NCI-H2081 treated with DMSO at 0.1 percent for 48 hours (cell line): ENCODE measurements around the gene TTLL11.

Source experiments
- DNase-seq: peaks from one replicate; lab custom pipeline; 2025; lab: John Stamatoyannopoulos, UW

TTLL11 gene

DNA sequence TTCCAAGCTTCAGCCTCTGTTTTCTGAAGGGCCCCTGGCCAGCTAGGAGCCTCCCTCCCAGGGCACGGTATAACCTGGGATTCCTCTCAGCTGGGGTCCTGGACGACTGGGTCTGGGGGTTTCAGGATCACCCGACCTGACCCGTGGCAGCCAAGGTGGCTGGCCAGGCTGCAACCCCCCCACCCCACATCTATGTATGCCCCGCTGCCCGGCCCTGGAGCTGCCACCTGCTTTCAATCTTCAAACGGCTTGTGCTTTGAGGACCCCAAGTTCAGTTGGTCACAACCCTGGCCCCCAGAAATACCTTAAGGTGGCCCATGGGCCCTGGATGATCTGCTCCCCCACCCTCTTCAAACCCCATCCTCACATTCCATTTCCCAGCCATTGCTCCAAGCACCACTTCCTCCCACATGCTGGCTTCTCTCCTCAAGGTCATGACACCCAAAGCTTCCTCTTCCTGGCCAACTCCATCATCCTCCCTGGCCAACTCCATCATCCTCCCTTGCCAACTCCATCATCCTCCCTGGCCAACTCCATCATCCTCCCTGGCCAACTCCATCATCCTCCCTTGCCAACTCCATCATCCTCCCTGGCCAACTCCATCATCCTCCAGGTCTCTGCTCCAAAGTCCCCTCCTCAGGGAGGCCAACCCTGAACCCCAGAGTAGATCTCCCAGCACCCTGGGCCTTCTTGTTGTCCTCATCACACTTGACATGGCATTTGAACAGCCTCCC lies 17.2 kb upstream of the TTLL11 start:
- no peak for DNase-seq

DNA sequence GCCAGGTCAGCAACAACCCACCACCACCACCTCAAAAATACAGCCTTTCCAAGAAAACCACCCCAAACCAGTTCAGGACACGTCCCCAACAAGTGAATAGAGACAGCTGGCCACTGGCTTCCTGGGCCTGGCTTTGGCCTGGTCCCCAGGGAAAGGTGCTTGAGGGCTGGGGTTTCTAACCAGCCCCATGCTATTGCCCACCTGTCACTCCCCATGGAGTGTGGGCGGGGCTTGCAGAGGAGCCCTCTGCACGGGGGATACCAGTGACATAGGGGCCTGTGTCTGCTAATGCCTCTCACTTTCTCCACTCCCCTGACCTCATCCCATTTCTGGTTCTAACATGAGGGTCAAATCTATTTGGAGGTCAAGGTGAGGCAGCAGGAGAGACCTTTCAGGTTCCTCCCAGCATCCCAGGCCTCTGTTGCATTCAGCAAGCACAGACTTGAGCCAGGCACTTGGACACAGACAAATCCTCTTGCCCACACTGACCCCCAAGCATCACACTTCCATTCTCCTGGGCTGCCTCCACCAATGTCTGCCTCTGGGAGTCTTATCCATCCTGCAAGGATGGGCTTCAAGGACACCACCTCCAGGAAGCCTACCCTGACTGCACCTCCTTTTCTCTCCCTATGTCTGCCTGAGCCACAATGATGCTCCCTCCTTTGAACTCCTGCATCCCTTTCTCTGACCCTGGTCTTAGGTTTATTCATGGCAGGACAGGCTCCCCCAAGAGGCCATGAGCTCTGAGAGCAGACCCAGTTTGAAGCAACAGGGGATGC lies 16.1 kb upstream of the TTLL11 start:
- no peak for DNase-seq

DNA sequence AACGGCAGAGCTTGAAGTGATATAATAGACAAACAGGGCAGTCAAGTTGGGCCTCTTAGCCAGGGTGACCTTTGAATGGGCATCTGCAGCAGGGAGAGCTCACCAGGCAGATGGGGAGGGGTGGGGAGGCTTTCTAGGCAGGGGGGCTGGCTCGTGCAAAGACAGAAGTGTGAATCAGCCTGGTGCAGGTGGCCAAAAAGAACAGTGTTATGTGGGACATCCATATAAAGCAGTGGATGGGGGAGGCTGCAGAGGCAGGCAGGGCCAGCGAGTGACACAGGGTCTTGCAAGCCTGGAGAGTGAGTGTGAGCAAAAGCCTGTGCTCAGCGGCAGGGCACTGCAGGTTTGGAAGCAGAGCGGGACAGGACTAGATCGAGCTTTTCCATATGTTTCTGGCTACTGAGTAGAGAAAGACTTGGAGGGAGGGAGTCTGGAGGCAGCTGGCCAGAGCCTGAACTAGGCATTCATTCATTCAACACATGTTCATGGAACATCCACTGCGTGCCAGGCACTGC lies 14.2 kb upstream of the TTLL11 start:
- DNase-seq, result no peak

DNA sequence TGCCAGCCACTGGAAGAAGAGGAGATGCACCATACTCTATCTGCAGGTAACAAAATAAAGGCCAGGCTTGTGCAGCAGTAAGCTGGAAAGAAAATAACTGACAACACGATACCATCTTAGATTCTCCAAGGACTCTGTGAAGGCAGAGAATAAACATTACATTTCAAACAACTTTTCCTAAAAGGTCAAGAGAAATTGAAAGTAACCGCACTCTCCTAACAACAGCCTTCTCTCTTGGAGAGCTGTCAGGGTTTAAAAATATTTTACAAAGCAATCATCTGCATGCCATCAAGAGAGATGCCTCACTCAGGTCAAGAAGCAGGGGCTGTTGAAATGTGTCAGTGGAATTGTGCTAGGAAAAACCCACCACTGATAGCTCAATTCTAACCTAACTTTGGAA lies 13.5 kb upstream of the TTLL11 start:
- DNase-seq, result no peak

DNA sequence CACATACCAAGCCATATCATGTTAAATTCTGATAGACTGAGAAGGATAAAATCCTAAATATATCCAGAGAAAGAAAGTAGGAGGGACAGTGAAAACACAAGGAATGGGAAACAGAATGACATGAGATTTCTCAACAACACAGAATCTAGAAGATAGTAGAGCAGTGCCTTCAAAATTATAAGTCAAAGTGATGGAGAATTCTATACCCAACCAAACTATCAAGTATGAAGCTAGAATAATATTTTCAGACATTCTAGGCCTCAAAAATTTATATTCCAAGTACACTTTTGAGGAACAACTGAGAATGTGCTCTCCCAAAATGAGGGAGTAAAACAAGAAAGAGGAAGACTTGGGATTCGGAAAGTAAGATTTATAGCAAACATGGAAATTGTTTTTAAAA lies 10.9 kb upstream of the TTLL11 start:
- no peak for DNase-seq

DNA sequence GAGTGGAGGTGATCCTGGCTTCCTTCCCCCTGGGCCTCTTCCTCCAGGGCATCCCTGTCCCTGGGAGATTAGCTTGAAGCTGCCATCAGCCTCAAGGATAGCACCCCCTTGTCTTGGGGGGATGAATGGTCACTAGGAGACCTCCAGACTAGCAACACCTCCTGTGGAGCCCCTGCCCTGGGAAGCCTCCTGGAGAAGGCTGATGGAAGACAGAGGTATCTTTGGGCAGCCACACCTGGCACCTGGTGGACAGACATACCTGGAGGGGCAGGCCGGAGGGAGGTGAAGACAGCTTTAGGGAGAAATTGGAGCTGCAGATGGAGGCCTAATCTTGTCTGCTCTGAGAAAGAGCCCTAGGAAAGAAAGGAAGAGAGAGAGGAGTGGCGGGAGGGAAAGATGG lies 9.0 kb upstream of the TTLL11 start:
- no peak for DNase-seq

DNA sequence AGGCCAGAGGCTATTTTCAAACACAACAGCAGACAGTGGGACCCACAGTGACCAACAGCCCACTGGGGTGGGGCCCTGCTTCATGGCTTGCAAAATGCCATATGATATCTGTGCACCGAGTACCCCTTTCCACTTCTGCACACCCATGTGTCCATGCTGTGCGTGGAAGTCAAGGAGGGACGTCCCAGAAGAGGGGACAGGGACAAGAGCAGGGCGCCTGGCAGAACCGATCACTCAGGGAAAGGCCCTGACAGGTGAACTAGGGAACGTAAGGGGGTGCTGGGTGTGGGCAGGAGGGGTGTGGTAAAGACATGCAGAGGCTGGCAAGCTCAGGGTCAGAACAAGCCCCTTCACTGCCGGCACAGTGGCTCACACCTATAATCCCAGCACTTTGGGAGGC lies 7.6 kb upstream of the TTLL11 start:
- no peak for DNase-seq

DNA sequence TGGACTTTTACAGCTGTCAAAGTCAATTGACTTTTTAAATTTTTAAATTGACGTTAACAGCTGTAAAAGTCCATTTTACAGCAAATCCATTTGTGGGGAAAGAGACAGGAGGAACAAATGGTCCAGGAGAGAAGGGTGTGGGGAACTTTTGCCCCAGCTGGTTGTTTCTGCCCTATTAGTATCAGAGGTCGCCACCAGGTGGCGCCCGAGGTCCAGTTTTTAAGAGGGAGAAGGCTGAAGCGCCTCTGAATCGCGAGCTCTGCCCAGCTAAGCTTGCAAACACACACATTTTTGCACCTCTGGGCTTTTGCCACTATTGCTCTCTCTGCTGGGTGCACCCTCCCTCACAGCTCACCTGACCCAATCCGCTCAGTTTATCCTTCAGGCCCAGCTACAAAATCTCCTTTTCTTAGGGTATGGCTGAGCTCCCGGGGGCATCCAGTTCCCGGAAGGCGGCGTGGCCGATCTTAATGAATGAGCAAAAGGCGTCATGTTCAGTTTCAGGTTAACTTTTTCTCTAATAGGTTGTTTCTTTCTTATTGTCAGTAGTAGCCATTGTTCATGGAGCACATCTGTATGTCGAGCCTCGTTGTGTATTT lies 6.3 kb upstream of the TTLL11 start:
- peak; percentile 4 for DNase-seq

DNA sequence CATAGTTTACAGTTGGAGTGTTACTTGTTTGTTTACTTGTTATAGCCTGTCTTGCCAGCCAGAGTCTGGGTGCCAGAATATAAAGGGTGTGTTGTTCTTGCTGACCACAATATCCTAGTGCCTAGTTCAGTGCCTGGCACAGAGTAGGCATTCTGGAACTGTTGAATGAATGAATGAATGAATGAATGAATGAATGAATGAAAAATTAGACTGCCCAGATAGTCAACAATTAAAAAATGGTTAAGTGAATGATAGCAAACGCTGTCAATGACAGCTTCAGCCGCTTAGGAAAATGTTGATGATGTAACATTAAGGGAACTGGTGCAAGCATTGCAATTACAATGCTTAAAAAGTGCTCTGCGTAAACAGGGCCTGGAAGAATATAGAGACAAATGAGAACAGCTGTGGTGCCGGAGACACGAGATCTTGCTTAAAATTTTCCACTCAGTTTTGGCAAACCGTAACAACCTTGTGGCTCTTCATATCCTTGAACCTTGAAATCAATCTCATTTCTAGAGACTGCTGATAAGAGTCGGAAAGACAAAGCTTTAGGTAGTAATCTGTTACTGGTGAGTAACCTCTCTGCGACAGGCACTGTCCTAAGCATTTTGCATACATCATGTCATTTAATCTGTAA lies 4.7 kb upstream of the TTLL11 start:
- no peak for DNase-seq

DNA sequence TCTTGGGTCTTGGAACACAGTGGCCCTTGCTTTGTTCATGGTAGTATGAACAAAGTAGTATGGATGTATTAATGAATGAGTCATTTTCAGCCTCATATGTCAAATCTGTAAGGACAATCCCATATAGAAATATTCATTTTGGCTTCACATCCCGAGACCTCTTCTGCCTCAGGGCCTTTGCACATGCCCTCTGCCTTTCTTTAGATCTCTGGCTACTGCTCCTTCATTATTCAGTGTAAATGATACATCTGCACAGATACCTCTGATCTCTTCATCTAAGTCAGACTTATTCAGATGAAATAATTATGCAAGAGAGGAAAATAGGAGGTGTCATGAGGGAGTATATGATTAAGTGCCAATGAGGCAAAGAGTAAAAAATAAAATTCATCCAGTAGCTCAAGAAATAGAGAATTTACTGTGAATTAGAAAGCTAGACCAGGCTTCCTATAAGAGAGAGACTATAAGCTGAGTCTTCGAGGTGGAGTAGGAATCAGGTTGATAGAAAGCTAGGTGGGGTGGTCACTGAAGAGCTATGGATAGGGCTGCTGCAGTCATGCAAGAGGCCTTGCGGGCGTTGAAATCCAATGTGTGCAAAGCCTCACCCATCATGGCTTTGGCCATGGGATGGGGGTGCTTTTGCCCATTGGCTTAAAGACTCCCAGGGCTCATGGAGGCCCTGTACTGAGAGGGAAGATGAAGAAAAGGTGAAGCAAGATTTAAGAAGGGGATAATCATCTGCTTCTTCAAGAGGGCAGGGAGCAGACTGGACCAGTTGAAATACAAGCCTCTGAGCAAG lies 3.7 kb upstream of the TTLL11 start:
- DNase-seq, result no peak

DNA sequence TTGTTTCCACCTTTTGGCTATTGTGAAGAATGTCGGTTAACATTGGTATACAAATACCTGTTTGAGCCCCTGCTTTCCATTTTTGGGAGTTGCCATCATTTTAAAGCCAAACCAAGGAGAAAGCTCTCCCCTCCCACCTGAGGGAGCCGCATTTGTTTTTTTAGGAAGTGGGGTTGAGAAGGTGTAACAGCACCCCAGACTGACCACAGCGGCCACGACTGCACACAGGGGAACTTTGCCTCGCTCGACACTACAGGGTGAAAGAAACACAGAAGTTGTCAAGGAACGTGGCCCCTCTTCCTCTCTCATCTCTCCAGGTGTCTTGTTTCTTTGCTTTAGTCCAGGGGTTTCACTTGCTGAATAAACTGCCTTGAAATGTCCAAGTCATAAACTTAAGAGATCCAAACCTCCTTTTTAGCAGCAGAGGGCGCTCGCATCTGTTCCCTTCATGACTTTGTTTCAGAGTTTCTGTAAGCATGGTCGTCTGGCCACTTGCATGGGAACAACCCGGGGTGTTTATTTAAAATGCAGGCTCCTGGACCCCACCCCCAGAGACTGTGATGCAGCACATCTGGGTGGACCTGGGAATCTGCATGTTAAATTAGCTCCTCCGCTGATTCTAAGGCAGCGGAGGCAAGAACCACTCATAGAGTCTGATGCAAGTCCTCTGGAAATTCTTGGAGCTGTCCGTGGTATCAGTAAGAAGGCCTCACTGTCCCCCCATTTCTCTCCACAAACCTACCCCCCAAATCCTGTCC lies 2.1 kb upstream of the TTLL11 start:
- DNase-seq, result no peak

DNA sequence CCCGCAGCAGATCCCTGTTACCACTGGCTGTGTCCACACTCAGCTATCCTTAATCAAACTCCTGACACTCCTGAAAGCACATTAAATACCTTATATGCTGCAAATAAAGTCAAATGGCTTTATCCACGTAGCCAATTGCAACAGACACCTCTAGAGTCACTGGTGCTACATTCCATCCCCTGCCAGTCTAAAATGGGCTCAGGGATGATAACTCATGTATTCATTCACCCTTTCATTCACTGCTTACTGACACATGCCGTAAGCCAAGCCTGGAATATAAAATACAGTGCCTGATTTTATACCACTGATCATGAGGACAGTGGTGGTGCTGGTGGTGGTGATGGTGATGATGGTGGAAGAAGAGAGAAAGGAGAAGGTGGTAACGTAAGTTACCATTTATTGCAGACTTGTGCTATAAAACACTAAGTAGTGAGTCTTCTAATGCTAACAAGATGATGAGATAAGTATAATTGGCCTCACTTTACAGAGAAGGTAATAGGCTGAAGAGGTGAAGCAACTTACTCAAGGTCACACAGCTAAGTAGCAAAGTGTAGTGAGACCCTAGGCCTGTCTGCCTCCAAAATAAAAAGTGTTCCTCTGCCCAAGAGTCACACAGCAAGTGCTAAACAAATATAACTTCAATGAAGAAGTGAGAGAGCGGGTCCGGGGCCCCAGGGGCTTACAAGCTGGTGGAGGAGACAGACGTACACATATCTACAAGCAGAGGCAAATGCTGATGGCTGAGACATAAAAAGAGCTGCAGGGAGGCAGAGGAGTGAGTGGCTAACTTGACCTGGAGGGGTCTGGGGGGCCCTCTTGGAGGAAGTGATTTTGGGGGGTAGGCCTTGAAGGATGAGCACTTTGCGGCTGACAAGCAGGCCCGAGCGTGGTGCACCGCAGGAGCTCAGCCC lies 1.2 kb downstream of the TTLL11 start:
- DNase-seq, result no peak

DNA sequence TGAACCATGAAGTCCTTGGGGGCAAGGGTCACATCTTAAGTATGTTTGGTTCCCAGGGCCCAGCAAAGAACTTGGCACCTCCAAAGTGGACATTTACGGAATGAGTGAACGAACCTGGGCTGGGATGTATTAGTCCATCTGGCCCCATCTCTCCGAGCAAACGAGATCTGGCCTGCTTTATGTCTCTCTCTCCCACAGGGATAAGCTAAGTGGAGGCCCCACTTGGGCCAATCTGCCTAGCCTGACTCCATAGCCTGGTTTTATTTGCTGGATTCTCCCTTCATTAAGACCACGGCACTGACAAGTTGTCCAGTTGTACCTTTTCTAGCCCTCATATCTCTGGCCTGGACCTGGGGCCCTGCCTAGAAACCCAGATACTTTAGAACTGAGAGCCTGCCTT lies 2.1 kb downstream of the TTLL11 start:
- DNase-seq, result no peak

DNA sequence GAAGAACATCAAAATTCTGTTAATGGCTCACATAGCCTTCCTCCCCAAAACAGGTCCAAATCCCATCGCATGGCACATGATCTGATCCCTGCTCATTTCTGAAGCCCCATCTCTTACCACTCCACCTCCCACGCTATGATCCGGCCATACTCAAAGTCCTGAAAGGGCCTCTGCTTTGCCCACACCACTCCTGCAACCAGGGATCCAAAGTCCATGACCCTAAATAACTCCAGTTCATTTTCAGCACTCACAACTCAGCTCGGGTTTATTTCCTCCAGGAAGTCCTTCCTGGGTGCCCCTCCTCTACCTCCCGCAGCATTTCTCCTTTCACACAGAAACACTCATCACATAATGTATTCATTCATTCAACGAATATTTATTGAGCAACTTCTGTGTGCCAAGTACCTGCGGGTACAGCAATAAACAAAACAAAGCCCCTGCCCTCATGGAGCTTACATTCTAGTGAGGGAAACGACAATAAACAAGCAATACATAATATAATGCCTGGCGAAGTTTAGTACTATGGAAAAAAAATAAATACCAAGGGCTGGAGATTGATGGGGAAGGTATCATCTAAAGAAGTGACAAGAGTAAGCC lies 2.7 kb downstream of the TTLL11 start:
- DNase-seq, result no peak

DNA sequence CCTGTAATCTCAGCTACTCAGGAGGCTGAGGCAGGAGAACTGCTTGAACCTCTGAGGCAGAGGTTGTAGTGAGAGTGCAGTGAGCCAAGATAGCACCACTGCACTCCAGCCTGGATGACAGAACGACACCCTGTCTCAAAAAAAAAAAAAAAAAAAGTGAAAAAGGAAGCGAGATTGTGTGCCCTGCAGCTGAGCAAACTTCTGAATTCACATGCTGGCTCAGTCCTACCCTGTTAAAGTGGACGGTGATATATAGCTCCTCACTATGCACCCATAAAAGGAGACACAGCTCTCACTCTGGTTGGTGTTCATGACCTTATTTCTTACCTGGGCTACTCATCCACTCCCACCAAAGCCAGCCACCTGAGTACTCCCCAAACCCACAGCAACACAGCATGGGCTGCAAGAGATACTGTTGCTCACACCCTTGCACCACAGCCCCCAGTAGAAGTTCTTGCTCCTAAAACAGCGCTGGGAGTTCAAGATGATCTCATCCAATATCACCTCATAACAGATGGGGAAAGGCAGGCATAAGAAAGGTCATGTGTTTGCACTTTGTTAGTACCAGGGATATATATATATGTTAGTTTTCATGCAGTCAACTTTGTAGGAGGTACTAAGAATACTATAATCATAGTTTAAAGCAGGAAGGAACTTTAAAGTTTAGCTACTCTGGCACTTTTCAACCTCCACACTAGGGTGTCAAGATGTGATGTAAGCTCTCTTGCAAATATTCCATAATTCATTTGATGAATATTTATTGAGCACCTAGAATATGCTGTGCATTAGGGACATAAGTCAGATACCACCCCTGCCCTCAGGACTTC lies 4.0 kb downstream of the TTLL11 start:
- DNase-seq, result no peak

DNA sequence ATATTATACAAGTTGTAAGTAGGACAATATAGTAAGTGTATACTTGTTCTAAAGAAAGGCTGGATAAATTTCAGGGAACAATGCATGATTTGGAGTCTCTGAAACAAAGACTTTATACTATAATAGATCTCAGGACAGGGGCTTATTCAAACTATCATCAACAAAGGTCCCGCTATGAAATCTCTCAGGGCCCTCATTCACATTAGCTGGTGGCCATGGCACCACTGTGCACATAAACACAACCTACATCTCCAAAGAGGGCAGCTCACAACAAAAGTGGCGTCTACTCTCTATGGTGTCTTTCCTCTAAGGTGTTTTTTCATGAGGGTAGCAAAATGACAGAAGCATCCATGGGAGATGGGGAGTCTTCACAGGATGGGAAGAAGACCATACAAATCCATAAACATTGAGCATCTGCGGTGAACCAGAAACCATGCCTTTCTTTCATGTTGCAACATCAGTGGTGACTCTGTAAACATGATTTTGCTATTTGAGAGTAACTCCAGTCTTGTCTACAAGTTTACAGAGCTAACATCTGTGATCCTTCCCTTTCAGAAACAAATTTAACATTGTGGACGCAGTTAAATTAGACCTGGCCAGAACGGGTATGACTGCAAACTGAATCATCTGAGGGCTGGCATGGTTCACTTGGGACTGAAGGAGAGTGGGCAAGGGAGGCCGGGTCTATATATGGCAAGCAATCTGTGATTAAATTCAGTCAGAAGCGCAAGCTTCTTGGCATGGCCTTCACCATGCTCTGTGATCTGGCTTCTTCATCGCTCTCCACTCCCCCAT lies 5.5 kb downstream of the TTLL11 start:
- DNase-seq, result no peak

DNA sequence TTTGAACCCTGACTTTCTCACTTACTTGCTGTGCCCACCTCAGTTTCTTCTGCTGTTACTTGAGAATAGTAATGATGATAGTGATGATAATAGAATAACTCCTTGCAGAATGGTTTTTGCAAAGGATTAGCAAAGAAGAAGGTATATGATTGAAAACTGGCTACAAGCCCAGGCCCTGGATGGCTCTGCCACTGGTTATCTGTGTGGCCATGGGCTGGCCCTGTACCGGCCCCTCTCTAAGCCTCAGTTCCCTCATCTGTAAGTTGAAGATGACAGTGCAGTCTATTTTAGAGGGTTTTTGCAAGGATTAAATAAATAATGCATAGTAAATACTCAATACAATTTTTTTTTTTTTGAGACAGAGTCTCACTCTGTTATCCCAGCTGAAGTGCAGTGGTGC lies 6.2 kb downstream of the TTLL11 start:
- DNase-seq, result no peak

DNA sequence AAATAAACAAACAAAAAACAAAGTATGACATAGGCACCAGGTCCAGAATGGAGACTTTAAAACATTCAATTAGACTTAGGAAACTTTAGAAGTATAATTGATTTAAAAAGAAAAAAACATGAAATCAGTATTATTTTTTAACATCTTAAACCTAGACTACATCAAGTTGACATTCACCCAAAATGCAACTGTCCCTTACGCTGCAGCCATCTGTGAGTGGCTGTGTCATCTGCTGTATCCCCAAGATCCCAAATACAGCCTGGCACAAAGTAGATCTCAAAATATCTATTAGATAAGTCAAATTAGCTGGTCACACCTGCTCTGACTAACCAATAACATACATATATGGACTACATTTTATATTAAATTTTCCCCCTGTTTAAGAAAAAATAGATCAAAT lies 7.8 kb downstream of the TTLL11 start:
- DNase-seq, result no peak
